ENCODE results near the gene RFX2.

GRCh38 chr19:6109947-6110346 lies 353 bp downstream of the RFX2 start:
- no peak for TF ChIP-seq GATA2 (IDR thresholded peaks at IDR 0.05; ENCODE audit: low read depth, low read length)
- no peak for TF ChIP-seq GATA3 (IDR thresholded peaks at IDR 0.05; ENCODE audit: low read depth, low read length)
